Panc1 (cell line): Measurements from ENCODE around the gene ADGRD1.

ENCODE experiments used
- CTCF ChIP-seq: fragments of 450-650 bp; IDR thresholded peaks from 2 replicates; pipeline ENCODE4 v1.5.1; 2017; ENCODE audit warnings: mild to moderate bottlenecking
- SIN3A ChIP-seq: IDR thresholded peaks from 2 replicates; pipeline ENCODE4 v1.6.1; 2012; ENCODE audit warnings: low read depth, mild to moderate bottlenecking, low read length, moderate library complexity, borderline replicate concordance; ENCODE audit not compliant: insufficient read depth

GRCh38 chr12:131024721-131025120 lies 71.0 kb downstream of the ADGRD1 start:
- TF ChIP-seq CTCF (no peak), SIN3A (no peak)
